Measurements from ENCODE around the gene TRAPPC10. TPM values are rescaled to one million over a fixed set of nuclear protein-coding genes. Genes with fewer than 3 reads are reported as not detected.

The TRAPPC10 gene
- total and polyA plus RNA-seq, 9 of the 15 experiments (the other 6 are each of a cell fraction or from before 2014, with no cell fraction given), result 1.1 to 33.8 (median 24.3) TPM

DNA sequence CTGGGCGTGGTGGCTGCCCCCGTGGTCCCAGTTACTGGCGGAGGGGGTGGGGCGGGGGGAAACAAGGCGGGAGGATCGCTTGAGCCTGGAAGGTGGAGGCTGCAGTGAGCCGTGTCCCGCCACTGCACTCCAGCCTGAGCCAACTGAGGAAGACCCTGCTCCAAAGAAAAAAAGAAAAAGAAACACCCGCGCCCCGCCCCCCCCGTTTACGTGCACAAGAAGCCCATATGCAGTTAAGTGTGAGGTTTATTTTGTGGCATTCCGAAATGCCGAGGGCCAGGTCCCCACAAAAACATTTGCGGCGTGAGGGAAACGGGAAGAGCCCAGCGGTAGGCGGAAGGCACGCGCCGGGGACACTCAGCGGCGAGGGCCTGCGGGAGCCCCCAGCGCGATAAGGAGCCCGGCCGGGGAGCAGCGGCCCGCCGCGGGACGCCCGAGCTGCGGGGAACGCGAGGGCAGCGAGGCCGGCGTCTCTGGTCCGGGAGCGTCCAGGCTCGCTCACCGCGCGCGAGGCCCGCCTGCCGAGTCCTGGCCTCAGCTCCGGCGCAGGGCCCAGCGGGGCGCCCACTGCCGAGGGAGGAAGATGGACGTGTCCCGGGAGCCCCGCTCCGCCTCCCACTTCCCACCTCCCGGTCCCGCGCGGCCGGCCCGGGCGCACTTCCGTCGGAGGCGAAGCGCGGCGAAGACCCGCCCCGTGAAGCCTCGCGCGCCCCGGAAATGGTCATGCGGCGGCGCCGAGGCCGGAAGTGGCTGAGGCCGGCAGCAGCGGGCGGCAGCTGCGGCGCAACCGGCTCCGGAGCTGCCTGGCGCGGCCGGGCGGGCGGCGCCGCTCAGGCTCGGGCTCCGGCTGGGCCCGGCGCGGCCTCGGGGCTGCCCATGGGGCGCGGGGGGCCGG is at the start of gene TRAPPC10 (continued):
- TF ChIP-seq HNRNPH1 (optimal IDR thresholded peaks at IDR 0.05; ENCODE audit: low read depth, low read length), result no peak
- TF ChIP-seq, protein P1, sequence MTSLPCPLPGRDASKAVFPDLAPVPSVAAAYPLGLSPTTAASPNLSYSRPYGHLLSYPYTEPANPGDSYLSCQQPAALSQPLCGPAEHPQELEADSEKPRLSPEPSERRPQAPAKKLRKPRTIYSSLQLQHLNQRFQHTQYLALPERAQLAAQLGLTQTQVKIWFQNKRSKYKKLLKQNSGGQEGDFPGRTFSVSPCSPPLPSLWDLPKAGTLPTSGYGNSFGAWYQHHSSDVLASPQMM (CRISPR knock-in tag; IDR thresholded peaks at IDR 0.05), result no peak
- TF ChIP-seq, protein P2, sequence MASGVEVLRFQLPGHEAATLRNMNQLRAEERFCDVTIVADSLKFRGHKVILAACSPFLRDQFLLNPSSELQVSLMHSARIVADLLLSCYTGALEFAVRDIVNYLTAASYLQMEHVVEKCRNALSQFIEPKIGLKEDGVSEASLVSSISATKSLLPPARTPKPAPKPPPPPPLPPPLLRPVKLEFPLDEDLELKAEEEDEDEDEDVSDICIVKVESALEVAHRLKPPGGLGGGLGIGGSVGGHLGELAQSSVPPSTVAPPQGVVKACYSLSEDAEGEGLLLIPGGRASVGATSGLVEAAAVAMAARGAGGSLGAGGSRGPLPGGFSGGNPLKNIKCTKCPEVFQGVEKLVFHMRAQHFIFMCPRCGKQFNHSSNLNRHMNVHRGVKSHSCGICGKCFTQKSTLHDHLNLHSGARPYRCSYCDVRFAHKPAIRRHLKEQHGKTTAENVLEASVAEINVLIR (CRISPR knock-in tag; IDR thresholded peaks at IDR 0.05), result peak; percentile 90
- TF ChIP-seq SMAD2 (IDR thresholded peaks at IDR 0.05; ENCODE audit: low read depth, low read length), result no peak
- TF ChIP-seq, protein P3, sequence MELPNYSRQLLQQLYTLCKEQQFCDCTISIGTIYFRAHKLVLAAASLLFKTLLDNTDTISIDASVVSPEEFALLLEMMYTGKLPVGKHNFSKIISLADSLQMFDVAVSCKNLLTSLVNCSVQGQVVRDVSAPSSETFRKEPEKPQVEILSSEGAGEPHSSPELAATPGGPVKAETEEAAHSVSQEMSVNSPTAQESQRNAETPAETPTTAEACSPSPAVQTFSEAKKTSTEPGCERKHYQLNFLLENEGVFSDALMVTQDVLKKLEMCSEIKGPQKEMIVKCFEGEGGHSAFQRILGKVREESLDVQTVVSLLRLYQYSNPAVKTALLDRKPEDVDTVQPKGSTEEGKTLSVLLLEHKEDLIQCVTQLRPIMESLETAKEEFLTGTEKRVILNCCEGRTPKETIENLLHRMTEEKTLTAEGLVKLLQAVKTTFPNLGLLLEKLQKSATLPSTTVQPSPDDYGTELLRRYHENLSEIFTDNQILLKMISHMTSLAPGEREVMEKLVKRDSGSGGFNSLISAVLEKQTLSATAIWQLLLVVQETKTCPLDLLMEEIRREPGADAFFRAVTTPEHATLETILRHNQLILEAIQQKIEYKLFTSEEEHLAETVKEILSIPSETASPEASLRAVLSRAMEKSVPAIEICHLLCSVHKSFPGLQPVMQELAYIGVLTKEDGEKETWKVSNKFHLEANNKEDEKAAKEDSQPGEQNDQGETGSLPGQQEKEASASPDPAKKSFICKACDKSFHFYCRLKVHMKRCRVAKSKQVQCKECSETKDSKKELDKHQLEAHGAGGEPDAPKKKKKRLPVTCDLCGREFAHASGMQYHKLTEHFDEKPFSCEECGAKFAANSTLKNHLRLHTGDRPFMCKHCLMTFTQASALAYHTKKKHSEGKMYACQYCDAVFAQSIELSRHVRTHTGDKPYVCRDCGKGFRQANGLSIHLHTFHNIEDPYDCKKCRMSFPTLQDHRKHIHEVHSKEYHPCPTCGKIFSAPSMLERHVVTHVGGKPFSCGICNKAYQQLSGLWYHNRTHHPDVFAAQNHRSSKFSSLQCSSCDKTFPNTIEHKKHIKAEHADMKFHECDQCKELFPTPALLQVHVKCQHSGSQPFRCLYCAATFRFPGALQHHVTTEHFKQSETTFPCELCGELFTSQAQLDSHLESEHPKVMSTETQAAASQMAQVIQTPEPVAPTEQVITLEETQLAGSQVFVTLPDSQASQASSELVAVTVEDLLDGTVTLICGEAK (IDR thresholded peaks at IDR 0.05), result peak; percentile 95
- TF ChIP-seq, protein P3 (CRISPR knock-in tag; IDR thresholded peaks at IDR 0.05), result no peak
- TF ChIP-seq ZFP30 (CRISPR knock-in tag; IDR thresholded peaks at IDR 0.05; ENCODE audit: borderline replicate concordance), result no peak
- no peak for TF ChIP-seq HMG20B (CRISPR knock-in tag; IDR thresholded peaks at IDR 0.05)
- TF ChIP-seq, protein P4, sequence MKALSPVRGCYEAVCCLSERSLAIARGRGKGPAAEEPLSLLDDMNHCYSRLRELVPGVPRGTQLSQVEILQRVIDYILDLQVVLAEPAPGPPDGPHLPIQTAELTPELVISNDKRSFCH (CRISPR knock-in tag; IDR thresholded peaks at IDR 0.05), result no peak
- TF ChIP-seq, protein P4 (tag; IDR thresholded peaks at IDR 0.05), result peak; percentile 92
- TF ChIP-seq PRPF4 (IDR thresholded peaks at IDR 0.05; ENCODE audit: insufficient read depth, low read depth, low read length, poor library complexity, severe bottlenecking), result no peak
- TF ChIP-seq, protein P5, sequence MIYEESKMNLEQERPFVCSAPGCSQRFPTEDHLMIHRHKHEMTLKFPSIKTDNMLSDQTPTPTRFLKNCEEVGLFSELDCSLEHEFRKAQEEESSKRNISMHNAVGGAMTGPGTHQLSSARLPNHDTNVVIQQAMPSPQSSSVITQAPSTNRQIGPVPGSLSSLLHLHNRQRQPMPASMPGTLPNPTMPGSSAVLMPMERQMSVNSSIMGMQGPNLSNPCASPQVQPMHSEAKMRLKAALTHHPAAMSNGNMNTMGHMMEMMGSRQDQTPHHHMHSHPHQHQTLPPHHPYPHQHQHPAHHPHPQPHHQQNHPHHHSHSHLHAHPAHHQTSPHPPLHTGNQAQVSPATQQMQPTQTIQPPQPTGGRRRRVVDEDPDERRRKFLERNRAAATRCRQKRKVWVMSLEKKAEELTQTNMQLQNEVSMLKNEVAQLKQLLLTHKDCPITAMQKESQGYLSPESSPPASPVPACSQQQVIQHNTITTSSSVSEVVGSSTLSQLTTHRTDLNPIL (CRISPR knock-in tag; IDR thresholded peaks at IDR 0.05), result no peak
- no peak for TF ChIP-seq HDAC3 (IDR thresholded peaks at IDR 0.05; ENCODE audit: borderline replicate concordance, partially characterized antibody)
- TF ChIP-seq ZZZ3 (IDR thresholded peaks at IDR 0.05), result no peak

All from K562 (cell line).